OCI-LY7 (cell line): ENCODE data around the gene NCAPH2. TPM values are rescaled to one million over a fixed set of nuclear protein-coding genes. Genes with fewer than 3 reads are reported as not detected.

Experiments
- BruUV-seq: library from RNA; stranded (reverse); fragments of 400-500 nt; replicated peaks from 2 replicates; lab custom pipeline; 2021; lab: Mats Ljungman, UMichigan
- CTCF ChIA-PET: fragments of 300-600 bp; sonication (Branson Sonifier 250); formaldehyde crosslinking; loops from one replicate; lab custom pipeline; 2022; ENCODE audit warnings: antibody characterized with exemption; ENCODE audit not compliant: unreplicated experiment; lab: Charles Lee
- POLR2A ChIA-PET: fragments of 300-600 bp; sonication (Branson Sonifier 250); formaldehyde crosslinking; loops from one replicate; lab custom pipeline; 2022; ENCODE audit warnings: antibody characterized with exemption; lab: Charles Lee
- DNase-seq: peaks from one replicate; pipeline ENCODE4 v3.0.0-alpha.2; 2015; ENCODE audit warnings: low spot score
- H2AFZ ChIP-seq: fragments of 200-600 bp; sonication (generic), shearing (Covaris generic); 2 replicates; pipeline ENCODE4 v1.6.1; 2014; ENCODE audit warnings: mild to moderate bottlenecking, antibody characterized with exemption, low read length, moderate library complexity
- H3K27ac ChIP-seq: fragments of 200-600 bp; sonication (generic); 2 replicates; pipeline ENCODE4 v1.5.1; 2014; ENCODE audit warnings: mixed run types, low read depth, mild to moderate bottlenecking, moderate library complexity, low read length, inconsistent platforms; ENCODE audit not compliant: poor library complexity, severe bottlenecking
- H3K36me3 ChIP-seq: fragments of 200-600 bp; sonication (generic); 2 replicates; pipeline ENCODE4 v1.6.1; 2014; ENCODE audit warnings: mild to moderate bottlenecking, antibody characterized with exemption, low read length, moderate library complexity, mixed read lengths; ENCODE audit not compliant: insufficient read depth
- H3K4me1 ChIP-seq: fragments of 200-600 bp; sonication (generic); 2 replicates; pipeline ENCODE4 v1.5.1; 2014; ENCODE audit warnings: mild to moderate bottlenecking, low read length; ENCODE audit not compliant: insufficient read depth, poor library complexity, severe bottlenecking
- H3K4me2 ChIP-seq: fragments of 200-600 bp; sonication (generic); 2 replicates; pipeline ENCODE4 v1.6.1; 2014; ENCODE audit warnings: mild to moderate bottlenecking, low read length
- H3K4me3 ChIP-seq: fragments of 200-600 bp; sonication (generic); 2 replicates; pipeline ENCODE4 v1.5.1; 2014; ENCODE audit warnings: mild to moderate bottlenecking, low read depth, low read length; ENCODE audit not compliant: poor library complexity, severe bottlenecking
- H3K79me2 ChIP-seq: fragments of 200-600 bp; sonication (generic); 2 replicates; pipeline ENCODE4 v1.6.1; 2016; ENCODE audit warnings: low read depth, mild to moderate bottlenecking, low read length, moderate library complexity, mixed read lengths; ENCODE audit not compliant: insufficient read depth
- H3K9me2 ChIP-seq: fragments of 200-600 bp; sonication (generic); 2 replicates; pipeline ENCODE4 v1.6.1; 2016; ENCODE audit warnings: mild to moderate bottlenecking, low read length, mixed read lengths; ENCODE audit not compliant: insufficient read depth
- H3K9me3 ChIP-seq: fragments of 200-600 bp; sonication (generic); 2 replicates; pipeline ENCODE4 v1.6.1; 2014; ENCODE audit warnings: mild to moderate bottlenecking, mixed run types, low read length, mixed read lengths
- H4K20me1 ChIP-seq: fragments of 200-600 bp; sonication (generic); 2 replicates; pipeline ENCODE4 v1.6.1; 2014; ENCODE audit warnings: mild to moderate bottlenecking, antibody characterized with exemption, low read length, moderate library complexity, mixed read lengths; ENCODE audit not compliant: insufficient read depth
- CTCF ChIP-seq: fragments of 200-600 bp; sonication (generic); conservative IDR thresholded peaks from 2 replicates; pipeline ENCODE4 v1.5.1; 2014; ENCODE audit warnings: mild to moderate bottlenecking, antibody characterized with exemption, low read length, moderate library complexity, mixed read lengths
- EZH2phosphoT487 ChIP-seq: fragments of 200-600 bp; sonication (generic); IDR thresholded peaks from 2 replicates; pipeline ENCODE4 v1.6.1; 2018; ENCODE audit warnings: low read depth, borderline replicate concordance, mild to moderate bottlenecking, mixed run types, antibody characterized with exemption, low read length, moderate library complexity, mixed read lengths
- intact Hi-C: fragments of 100-400 bp; cut with micrococcal nuclease; formaldehyde crosslinking; loops from one replicate; pipeline ENCODE4 v1.10.0; 2022; ENCODE audit not compliant: unreplicated experiment
- total RNA-seq, 2 experiments: library from RNA; depleted of rRNA in 1 of 2; stranded (reverse); fragments of >200 nt in 1 of 2; shearing (Covaris generic) in 1 of 2; gene quantifications; 2 replicates each; pipeline ENCODE4 v1.2.3, GENCODE V29; 2014 to 2022

NCAPH2 gene
- total RNA-seq, 2 experiments from 2014 or later = 126 to 129 TPM

- CTCF ChIA-PET = no interaction called here
- intact Hi-C loops = no loop called here
- no peaks in the 10 kb centered on the region for H3K9me2 ChIP-seq
- peaks cover 92% of the 10 kb centered on the region for H3K36me3 ChIP-seq
- H3K4me3 ChIP-seq = no peak overlapping the region
- peaks cover 26% of the 10 kb centered on the region for H3K4me1 ChIP-seq
- no peaks in the 10 kb centered on the region for H4K20me1 ChIP-seq
- no peak overlapping the region for H3K27ac ChIP-seq
- H2AFZ ChIP-seq = no peak overlapping the region
- BruUV-seq = no TSS peak
- no peaks in the 10 kb centered on the region for H3K9me3 ChIP-seq
- TF ChIP-seq EZH2phosphoT487 (no peak), CTCF (no peak)
- no peak overlapping the region for H3K4me2 ChIP-seq
- DNase-seq = no peak
- H3K79me2 ChIP-seq = no peaks in the 10 kb centered on the region
- POLR2A ChIA-PET = interaction anchor here (1.6 kb wide), 1 partner anchor 8 kb away, joined by 7 read pairs; no protein-coding TSS in a partner anchor
Measured at GRCh38 chr22:50573491-50574382, 65.7 kb downstream of the NCAPH2 start.

- Histone ChIP-seq H3K9me3 (no peaks in the 10 kb centered on the region), H3K4me1 (peaks cover 24% of the 10 kb centered on the region), H3K79me2 (no peaks in the 10 kb centered on the region), H3K27ac (no peak overlapping the region), H3K4me2 (no peak overlapping the region), H3K4me3 (no peak overlapping the region), H3K9me2 (no peaks in the 10 kb centered on the region), H4K20me1 (no peaks in the 10 kb centered on the region), H2AFZ (no peak overlapping the region), H3K36me3 (peaks cover 92% of the 10 kb centered on the region)
- ChIA-PET POLR2A (interaction anchor here (1.6 kb wide), 1 partner anchor 9 kb away, joined by 7 read pairs; no protein-coding TSS in a partner anchor), CTCF (no interaction called here)
- BruUV-seq = no TSS peak
- TF ChIP-seq CTCF = no peak
- no peak for TF ChIP-seq EZH2phosphoT487
- DNase-seq = no peak
- intact Hi-C loops = no loop called here
Measured at GRCh38 chr22:50574383-50574755, 66.3 kb downstream of the NCAPH2 start.

Other genes with a start within 250 kb of the NCAPH2 start
- 90.8 and 93.6 TPM in 2 replicates for gene MAPK12, start 246.5 kb upstream of the NCAPH2 start, total RNA-seq (2014; rRNA removed; shearing (Covaris generic))
- gene MAPK12, start 246.5 kb upstream of the NCAPH2 start, total RNA-seq (2022) = 84.9 and 90.1 TPM in 2 replicates
- 12.0 and 13.0 TPM in 2 replicates for gene MAPK11, start 237.8 kb upstream of the NCAPH2 start, total RNA-seq (2014; rRNA removed; shearing (Covaris generic))
- 18.6 and 19.7 TPM in 2 replicates for gene MAPK11, start 237.8 kb upstream of the NCAPH2 start, total RNA-seq (2022)
- 10.7 and 13.6 TPM in 2 replicates for gene PLXNB2, start 200.6 kb upstream of the NCAPH2 start, total RNA-seq (2014; rRNA removed; shearing (Covaris generic))
- 38.9 and 39.2 TPM in 2 replicates for gene PLXNB2, start 200.6 kb upstream of the NCAPH2 start, total RNA-seq (2022)
- gene DENND6B, start 181.2 kb upstream of the NCAPH2 start, total RNA-seq (2014; rRNA removed; shearing (Covaris generic)) = 25.0 and 31.6 TPM in 2 replicates
- 38.1 and 45.0 TPM in 2 replicates for gene DENND6B, start 181.2 kb upstream of the NCAPH2 start, total RNA-seq (2022)
- gene PPP6R2, start 164.9 kb upstream of the NCAPH2 start, total RNA-seq (2014; rRNA removed; shearing (Covaris generic)) = 55.0 and 64.5 TPM in 2 replicates
- 62.3 and 65.8 TPM in 2 replicates for gene PPP6R2, start 164.9 kb upstream of the NCAPH2 start, total RNA-seq (2022)
- gene SBF1, start 33.2 kb upstream of the NCAPH2 start, total RNA-seq (2014; rRNA removed; shearing (Covaris generic)) = 134 and 177 TPM in 2 replicates
- gene SBF1, start 33.2 kb upstream of the NCAPH2 start, total RNA-seq (2022) = 160 and 181 TPM in 2 replicates
- 2.7 and 4.3 TPM in 2 replicates for gene ADM2, start 26.7 kb upstream of the NCAPH2 start, total RNA-seq (2014; rRNA removed; shearing (Covaris generic))
- gene ADM2, start 26.7 kb upstream of the NCAPH2 start, total RNA-seq (2022) = 7.0 and 7.9 TPM in 2 replicates
- gene MIOX, start 21.4 kb upstream of the NCAPH2 start, total RNA-seq (2014; rRNA removed; shearing (Covaris generic)) = not detected in 2 replicates
- 0.53 and 0.74 TPM in 2 replicates for gene MIOX, start 21.4 kb upstream of the NCAPH2 start, total RNA-seq (2022)
- gene LMF2, start 522 bp upstream of the NCAPH2 start, total RNA-seq (2014; rRNA removed; shearing (Covaris generic)) = 37.8 and 50.7 TPM in 2 replicates
- gene LMF2, start 522 bp upstream of the NCAPH2 start, total RNA-seq (2022) = 49.2 and 49.8 TPM in 2 replicates
- 2.7 and 4.9 TPM in 2 replicates for gene SCO2, start 17.4 kb downstream of the NCAPH2 start, total RNA-seq (2014; rRNA removed; shearing (Covaris generic))
- gene SCO2, start 17.4 kb downstream of the NCAPH2 start, total RNA-seq (2022) = 3.9 and 4.1 TPM in 2 replicates
- gene TYMP, start 21.8 kb downstream of the NCAPH2 start, total RNA-seq (2014; rRNA removed; shearing (Covaris generic)) = 3.9 and 6.3 TPM in 2 replicates
- gene TYMP, start 21.8 kb downstream of the NCAPH2 start, total RNA-seq (2022) = 3.8 and 4.0 TPM in 2 replicates
- gene KLHDC7B, start 37.7 kb downstream of the NCAPH2 start, total RNA-seq (2014; rRNA removed; shearing (Covaris generic)) = 0.08 and 0.25 TPM in 2 replicates
- gene KLHDC7B, start 37.7 kb downstream of the NCAPH2 start, total RNA-seq (2022) = 0.31 and 0.46 TPM in 2 replicates
- gene SYCE3, start 54.7 kb downstream of the NCAPH2 start, total RNA-seq (2014; rRNA removed; shearing (Covaris generic)) = not detected in 2 replicates
- gene SYCE3, start 54.7 kb downstream of the NCAPH2 start, total RNA-seq (2022) = not detected in 2 replicates
- gene CPT1B, start 70.2 kb downstream of the NCAPH2 start, total RNA-seq (2014; rRNA removed; shearing (Covaris generic)) = 92.6 and 101 TPM in 2 replicates
- 138 and 162 TPM in 2 replicates for gene CPT1B, start 70.2 kb downstream of the NCAPH2 start, total RNA-seq (2022)
- gene CHKB, start 74.6 kb downstream of the NCAPH2 start, total RNA-seq (2014; rRNA removed; shearing (Covaris generic)) = 83.8 and 85.8 TPM in 2 replicates
- gene CHKB, start 74.6 kb downstream of the NCAPH2 start, total RNA-seq (2022) = 100 and 110 TPM in 2 replicates
- 0.54 and 0.62 TPM in 2 replicates for gene MAPK8IP2, start 92.6 kb downstream of the NCAPH2 start, total RNA-seq (2014; rRNA removed; shearing (Covaris generic))
- 1.5 and 2.2 TPM in 2 replicates for gene MAPK8IP2, start 92.6 kb downstream of the NCAPH2 start, total RNA-seq (2022)
- 20.1 and 31.6 TPM in 2 replicates for gene ARSA, start 119.9 kb downstream of the NCAPH2 start, total RNA-seq (2014; rRNA removed; shearing (Covaris generic))
- 34.4 and 34.8 TPM in 2 replicates for gene ARSA, start 119.9 kb downstream of the NCAPH2 start, total RNA-seq (2022)
- not detected in 2 replicates for gene SHANK3, start 164.6 kb downstream of the NCAPH2 start, total RNA-seq (2014; rRNA removed; shearing (Covaris generic))
- 0.07 and 0.15 TPM in 2 replicates for gene SHANK3, start 164.6 kb downstream of the NCAPH2 start, total RNA-seq (2022)
- not detected in 2 replicates for gene ACR, start 230.0 kb downstream of the NCAPH2 start, total RNA-seq (2014; rRNA removed; shearing (Covaris generic))
- gene ACR, start 230.0 kb downstream of the NCAPH2 start, total RNA-seq (2022) = not detected in 2 replicates